ENCODE results near the gene TRAPPC2L.
A peak's percentile ranks its signal among the peaks of the same experiment; 100 is the strongest.

Gene TRAPPC2L

GRCh38 chr16:88856828-88857727 is at the start of gene TRAPPC2L, which contains the start of gene GALNS:
TRAPPC2L (plus strand) TSS chr16:88857127; CDS start chr16:88857151, 24 bp downstream.
GALNS (minus strand) TSS chr16:88856947; CDS start chr16:88856877, 70 bp downstream.
- DNase-seq: peak; percentile 99

DNA sequence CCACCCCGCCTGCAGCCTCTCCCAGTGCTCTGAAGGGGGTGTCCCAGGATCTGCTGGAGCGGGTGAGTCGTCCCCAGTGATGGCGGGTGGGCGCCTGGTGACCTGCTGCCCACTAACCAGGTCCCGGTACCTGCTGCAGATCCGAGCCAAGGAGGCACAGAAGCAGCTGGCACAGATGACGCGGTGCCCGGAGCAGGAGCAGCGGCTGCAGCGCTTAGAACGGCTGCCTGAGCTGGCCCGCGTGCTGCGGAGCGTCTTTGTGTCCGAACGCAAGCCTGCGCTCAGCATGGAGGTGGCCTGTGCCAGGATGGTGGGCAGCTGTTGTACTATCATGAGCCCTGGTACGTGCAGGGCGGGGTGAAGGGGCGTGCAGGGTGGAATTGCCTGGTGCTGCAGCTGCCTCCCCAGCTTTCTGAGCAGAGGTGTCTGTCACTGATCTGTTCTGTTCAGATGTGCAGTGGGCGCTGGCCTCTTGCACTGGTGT is 49.7 kb upstream of the TRAPPC2L start:
- peak; percentile 77 for DNase-seq

DNA sequence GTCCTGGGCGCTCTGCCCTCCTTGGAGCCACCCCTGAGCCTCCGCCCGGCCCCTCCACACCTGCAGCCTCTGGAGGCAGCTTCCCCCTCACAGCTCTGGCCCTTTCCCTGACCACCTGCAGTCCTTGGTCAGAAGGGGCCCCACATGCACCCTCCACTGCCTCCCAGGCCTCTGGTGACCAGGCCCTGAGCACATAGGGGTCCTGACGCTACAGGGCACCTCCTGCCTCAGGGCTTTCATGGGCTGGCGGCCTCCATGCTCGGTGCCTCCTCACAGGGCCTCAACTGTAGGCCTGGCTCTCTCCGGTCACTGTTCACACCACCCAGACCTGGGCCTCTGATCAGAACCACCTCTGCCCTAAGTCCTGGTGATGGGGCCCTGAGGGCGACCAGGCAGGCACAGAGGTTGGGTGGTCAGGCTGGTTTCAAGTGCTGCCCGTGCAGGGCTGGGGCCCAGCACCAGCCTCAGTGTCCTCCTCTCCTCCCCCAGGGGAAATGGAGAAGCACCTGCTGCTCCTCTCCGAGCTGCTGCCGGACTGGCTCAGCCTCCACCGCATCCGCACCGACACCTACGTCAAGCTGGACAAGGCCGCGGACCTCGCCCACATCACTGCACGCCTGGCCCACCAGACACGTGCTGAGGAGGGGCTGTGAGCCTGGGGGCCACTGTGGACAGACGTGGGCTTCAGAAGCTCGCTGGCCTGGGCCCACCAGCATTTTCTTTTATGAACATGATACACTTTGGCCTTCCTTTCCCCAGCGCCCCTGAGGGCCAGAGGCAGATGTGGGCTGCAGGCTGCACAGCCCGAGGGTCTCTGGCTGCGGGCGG is 49.1 kb upstream of the TRAPPC2L start:
- DNase-seq: no peak

DNA sequence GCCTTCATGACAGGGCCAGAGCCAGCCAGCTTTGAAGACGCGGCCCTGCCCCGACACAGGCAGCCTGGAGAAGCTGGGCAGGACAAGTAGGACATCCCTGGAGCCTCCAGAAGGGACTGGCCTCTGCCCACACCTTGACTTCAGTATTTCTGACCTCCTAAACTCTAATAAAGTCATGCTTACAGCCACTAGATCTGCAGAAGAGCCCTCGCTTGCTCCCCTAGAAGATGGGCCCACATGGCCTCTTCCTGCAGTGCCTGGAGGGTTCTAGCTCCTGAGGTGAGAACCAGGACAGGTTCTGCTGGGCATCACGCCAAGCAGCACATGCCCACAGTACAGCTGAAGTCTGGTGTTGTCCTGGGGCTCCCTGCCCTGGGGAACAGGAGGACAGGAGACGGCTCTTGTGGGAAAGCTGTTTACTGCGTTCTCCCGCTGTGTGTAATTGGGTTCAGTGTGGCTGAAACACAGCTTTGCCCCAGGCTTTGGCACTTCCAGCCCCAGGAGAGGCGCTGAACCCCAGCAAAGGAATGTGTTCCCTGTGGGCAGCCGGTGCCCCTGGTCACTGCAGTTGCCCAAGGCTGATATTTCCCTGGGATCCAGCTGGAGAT is 47.8 kb upstream of the TRAPPC2L start:
- no peak for DNase-seq

GRCh38 chr16:88809676-88810165 is 47.2 kb upstream of the TRAPPC2L start:
- no peak for DNase-seq

DNA sequence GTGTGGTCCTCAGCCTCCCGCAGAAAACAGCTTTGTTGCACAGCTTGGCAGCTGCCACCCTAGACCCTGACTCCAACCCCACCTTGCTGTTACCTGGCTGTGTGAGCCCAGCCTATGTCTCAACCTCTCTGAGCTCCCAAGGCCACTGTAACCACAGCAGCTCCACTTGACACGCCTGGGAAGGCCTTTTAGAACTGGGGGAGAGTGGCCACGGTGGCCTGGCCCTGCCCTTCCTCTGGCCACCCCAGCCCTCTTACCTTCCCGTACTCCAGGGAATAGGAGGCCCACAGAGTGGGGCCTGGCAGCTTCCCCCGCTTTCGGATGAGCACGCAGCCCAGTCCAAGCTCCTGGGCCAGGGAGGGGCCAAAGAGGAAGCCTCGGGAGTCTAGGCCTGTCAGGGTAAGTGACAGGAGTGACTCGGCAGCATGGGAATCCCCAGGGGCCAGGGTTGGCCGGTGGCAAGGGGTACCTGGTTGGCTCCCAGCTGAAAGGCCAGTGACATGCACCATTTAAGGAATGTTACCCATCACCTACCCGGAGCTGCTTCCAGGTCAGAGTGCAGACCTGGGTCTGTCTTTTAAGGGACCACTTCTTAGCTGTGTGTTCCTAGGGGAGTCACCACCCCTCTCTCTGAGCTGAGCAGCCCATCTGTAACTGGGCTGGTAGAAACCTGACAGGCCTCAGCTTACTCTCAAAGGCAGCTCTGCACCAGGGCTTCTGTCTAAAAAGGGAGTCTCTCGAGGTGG is 46.6 kb upstream of the TRAPPC2L start:
- DNase-seq: no peak

GRCh38 chr16:88810912-88811768 is 45.8 kb upstream of the TRAPPC2L start:
- peak; percentile 90 for DNase-seq

- DNase-seq: peak; percentile 98
Observed at GRCh38 chr16:88811769-88812512, 45.0 kb upstream of the TRAPPC2L start, which contains the start of gene APRT. APRT (minus strand) TSS chr16:88811928; CDS start chr16:88811899, 29 bp downstream.

- DNase-seq: no peak
Observed at GRCh38 chr16:88812513-88813268, 44.2 kb upstream of the TRAPPC2L start.

GRCh38 chr16:88813269-88814143 is 43.4 kb upstream of the TRAPPC2L start:
- DNase-seq: no peak

- no peak for DNase-seq
Observed at GRCh38 chr16:88814144-88814502, 42.8 kb upstream of the TRAPPC2L start.

DNA sequence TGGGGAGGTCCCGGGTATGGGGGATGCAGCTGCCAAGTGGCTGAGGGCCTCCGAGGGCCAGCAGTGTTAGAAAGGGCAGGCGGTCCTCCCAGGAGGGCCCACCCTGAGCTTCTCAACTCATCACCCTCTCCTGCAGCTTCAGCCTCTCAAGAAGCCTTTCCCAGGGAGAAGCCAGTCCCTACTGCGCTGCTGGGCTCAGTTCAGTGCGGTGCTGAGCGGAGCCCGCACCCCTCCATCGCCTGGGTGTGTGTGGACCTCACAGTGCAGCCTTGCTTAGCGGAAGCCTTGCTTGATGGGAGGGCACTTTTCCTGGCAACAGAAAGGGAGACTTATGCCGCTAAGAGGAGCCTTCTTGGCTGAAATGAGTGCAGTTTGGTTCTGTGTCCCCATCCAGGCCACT is 41.7 kb upstream of the TRAPPC2L start:
- DNase-seq: no peak

DNA sequence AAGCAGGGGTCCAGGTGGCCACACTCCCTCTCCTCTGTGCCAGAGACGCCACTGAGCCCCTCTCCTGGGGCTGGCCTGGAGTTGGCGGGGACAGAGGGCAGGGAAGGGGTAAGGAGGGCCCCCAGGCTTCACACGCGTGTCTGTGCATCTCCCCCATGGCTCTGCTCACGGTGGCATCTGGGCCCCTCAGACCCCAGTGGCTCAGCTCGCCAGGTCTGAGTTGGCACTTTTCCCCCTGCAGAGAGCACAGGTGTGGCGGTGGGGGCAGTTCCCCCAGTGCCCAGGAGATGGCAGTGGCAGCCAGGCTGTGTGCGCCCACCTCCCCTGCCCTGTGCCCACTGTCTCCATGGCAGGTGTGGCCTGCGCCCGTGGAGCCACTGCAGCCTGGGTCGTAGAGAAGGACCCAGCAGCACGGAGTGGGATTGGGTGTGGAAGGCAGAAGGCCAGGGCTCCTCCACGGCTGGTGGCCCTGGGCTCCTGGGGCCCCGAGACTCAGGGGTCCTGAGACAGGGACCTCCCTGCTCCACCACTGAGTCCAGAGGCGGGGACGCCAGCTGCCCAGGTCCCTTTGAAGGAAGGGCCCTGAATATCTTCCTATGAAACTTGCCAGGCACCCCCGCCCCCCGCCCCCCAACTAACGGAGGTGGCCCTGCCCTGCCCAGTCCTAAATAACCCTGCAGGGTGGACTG is 40.9 kb upstream of the TRAPPC2L start:
- no peak for DNase-seq

DNA sequence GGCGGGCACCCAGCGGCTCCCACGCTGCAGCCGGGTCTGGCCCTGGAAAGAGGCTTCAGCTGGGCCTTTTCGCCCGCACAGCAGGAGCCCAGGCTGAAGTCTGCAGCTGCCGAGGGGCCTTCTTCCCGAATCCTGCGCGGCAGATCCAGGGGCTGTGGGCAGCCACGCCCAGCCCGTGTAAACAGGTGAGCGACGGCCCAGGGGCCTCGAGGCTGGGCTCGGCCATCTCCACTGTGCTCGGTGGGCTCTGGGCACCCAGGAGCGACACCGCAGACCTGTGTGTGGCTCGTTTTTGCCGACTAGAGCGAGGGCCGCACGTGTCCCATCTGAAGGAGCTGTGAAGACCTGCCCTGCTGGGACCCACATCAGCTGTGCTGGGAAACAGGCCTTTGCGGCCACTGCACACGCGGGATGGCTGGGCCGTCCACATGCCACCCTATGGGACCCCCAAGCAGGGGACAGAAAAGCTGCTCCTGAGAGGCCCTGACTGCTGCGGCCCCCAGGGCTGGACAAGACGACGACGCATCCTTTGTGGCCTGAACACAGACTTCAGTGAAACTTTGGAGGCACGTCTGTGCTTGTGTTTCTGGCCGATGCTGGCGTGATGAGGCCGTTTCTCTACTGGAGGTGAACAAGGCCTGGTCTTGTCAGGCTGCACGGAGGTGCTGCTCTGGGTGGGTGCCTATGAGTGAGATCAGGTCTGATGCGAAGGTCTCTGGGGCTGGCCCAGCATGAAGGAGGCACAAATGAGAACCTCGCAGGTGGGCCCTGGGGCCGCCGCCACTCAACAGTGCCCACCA is 40.0 kb upstream of the TRAPPC2L start:
- no peak for DNase-seq

DNA sequence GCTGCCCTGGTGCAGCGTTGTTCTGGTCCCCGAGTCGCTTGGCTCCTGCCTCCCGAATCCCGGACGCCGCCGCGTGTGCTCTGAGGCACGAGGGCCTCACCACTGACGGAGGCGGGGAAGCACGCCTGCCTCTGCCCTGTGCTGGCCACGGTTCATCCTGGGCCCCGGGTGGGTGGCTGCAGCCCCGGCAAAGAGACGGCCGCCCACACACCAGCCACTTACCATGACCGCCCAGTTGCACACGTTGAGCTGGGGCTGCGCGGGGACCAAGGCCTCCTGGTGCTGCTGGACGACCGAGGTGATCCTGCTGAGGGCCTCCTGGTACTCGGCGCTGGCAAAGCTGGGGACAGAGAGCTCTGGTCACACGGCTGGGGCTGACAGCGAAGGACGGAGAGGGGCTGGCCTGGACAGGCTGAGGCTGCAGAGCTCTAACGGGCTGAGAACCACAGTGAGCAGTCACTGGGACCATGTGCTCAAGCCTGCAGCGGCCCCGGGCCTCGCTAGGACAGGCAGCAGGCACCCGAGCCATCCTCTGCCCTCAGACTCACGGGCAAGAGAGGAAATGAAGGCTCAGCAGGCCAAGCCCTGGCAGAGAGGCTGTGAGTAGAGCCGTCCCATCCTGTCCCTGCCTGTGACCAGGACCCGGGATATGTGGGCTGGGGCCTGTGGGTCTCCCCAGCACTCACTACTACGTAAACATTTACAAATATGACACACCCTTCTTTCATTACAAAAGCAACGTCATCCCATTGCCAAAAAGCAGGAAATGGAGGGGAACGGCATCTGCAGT is 38.9 kb upstream of the TRAPPC2L start:
- no peak for DNase-seq

- DNase-seq: no peak
Observed at GRCh38 chr16:88818575-88818874, 38.4 kb upstream of the TRAPPC2L start.
